T-cell (primary cell): ENCODE measurements around the gene KRTAP5-11. TPM values are rescaled to one million over a fixed set of nuclear protein-coding genes. Genes with fewer than 3 reads are reported as not detected.
A peak's percentile ranks its signal among the peaks of the same experiment; 100 is the strongest.
"Not testable (repeated sequence)": the region's sequence is repeated elsewhere in the genome, so short reads cannot be mapped to it uniquely, and the experiment has no call there.

ENCODE experiments used
- ATAC-seq, 4 experiments: fragments of 200-7000 bp in 3 of 4; fragments of 150-1000 bp in 1 of 4; cut with Tn5 transposase; replicated peaks in 1 of 4; 1 replicate in 3 of 4; 2 replicates in 1 of 4; pipeline ENCODE4 v1.10.0; 2021; ENCODE audit warnings: moderate library complexity in 3 of 4, mild to moderate bottlenecking in 2 of 4, moderate number of reproducible peaks in 1 of 4
- CTCF ChIA-PET, 2 donors: fragments of 300-600 bp; sonication (Branson Sonifier 250); formaldehyde crosslinking; loops; one replicate each; lab custom pipeline; 2022; ENCODE audit warnings: antibody characterized with exemption in 2 of 2; lab: Charles Lee
- POLR2A ChIA-PET, 2 donors: fragments of 300-600 bp; sonication (Branson Sonifier 250); formaldehyde crosslinking; loops; one replicate each; lab custom pipeline; 2022; ENCODE audit warnings: antibody characterized with exemption in 2 of 2; lab: Charles Lee
- DNase-seq, 35 experiments: peaks; one replicate each; pipeline versions ENCODE4 v3.0.0 to v3.0.0-alpha.2; 2013 to 2023
- H3K27ac ChIP-seq: one replicate; pipeline ENCODE4 v1.5.1; 2013; ENCODE audit warnings: low read length
- H3K27me3 ChIP-seq, 2 experiments: replicated peaks in 1 of 2; 1 replicate in 1 of 2; 2 replicates in 1 of 2; pipeline versions ENCODE4 v1.6.1 to v1.7.0; 2013; ENCODE audit warnings: low read length in 1 of 2, mixed read lengths in 1 of 2; ENCODE audit not compliant: control insufficient read depth in 2 of 2, insufficient read depth in 2 of 2; ENCODE audit errors: extremely low read depth in 1 of 2
- H3K36me3 ChIP-seq, 2 donors: 1 replicate in 1 of 2; 2 replicates in 1 of 2; pipeline versions ENCODE4 v1.6.1 to v1.7.0; 2013; ENCODE audit warnings: low read length in 1 of 2; ENCODE audit not compliant: control insufficient read depth in 2 of 2, insufficient read depth in 1 of 2; ENCODE audit errors: extremely low read depth in 1 of 2
- H3K4me1 ChIP-seq, 2 experiments: 1 replicate in 1 of 2; 2 replicates in 1 of 2; pipeline versions ENCODE4 v1.6.1 to v1.7.0; 2013; ENCODE audit warnings: low read length in 2 of 2, mixed read lengths in 1 of 2; ENCODE audit not compliant: insufficient read depth in 2 of 2, control insufficient read depth in 1 of 2; ENCODE audit errors: extremely low read depth in 1 of 2
- H3K4me3 ChIP-seq, 2 donors: 1 replicate in 1 of 2; 2 replicates in 1 of 2; pipeline versions ENCODE4 v1.5.1 to v1.7.0; 2013; ENCODE audit warnings: mild to moderate bottlenecking in 2 of 2, low read length in 1 of 2, moderate library complexity in 1 of 2; ENCODE audit not compliant: control insufficient read depth in 1 of 2; ENCODE audit errors: extremely low read depth in 1 of 2
- H3K9me3 ChIP-seq: 2 replicates; pipeline ENCODE4 v1.7.0; 2013
- H3K27ac Mint-ChIP-seq, 2 donors: one replicate each; pipeline ENCODE4 v1.8.0; 2020 to 2021; ENCODE audit warnings: mild to moderate bottlenecking in 2 of 2, mixed read lengths in 2 of 2
- H3K27me3 Mint-ChIP-seq, 2 donors: one replicate each; pipeline ENCODE4 v1.8.0; 2021 to 2022; ENCODE audit warnings: mixed read lengths in 2 of 2
- H3K36me3 Mint-ChIP-seq: one replicate; pipeline ENCODE4 v1.8.0; 2021; ENCODE audit warnings: mixed read lengths
- H3K4me1 Mint-ChIP-seq, 3 donors: one replicate each; pipeline ENCODE4 v1.8.0; 2020 to 2022; ENCODE audit warnings: mixed read lengths in 3 of 3, mild to moderate bottlenecking in 1 of 3
- H3K4me3 Mint-ChIP-seq, 3 donors: one replicate each; pipeline ENCODE4 v1.8.0; 2020 to 2022; ENCODE audit warnings: mild to moderate bottlenecking in 3 of 3, mixed read lengths in 3 of 3, moderate library complexity in 3 of 3
- H3K9me3 Mint-ChIP-seq, 3 donors: one replicate each; pipeline ENCODE4 v1.8.0; 2020 to 2022; ENCODE audit warnings: mixed read lengths in 3 of 3
- WGBS: methylation state at CpG from one replicate; pipeline ENCODE4 v1.1.5; 2013; ENCODE audit warnings: missing lambda C conversion rate; ENCODE audit not compliant: insufficient coverage; 5-methylcytosine and 5-hydroxymethylcytosine counted together
- total RNA-seq, 35 experiments: library from RNA in 6 of 35; stranded (reverse) in 6 of 35; fragments of 120-200 nt in 1 of 35; gene quantifications; one replicate each; pipeline versions ENCODE4 v1.2.1 to v1.2.4 and lab custom pipeline; 2013 to 2026

The KRTAP5-11 gene
- total RNA-seq, 5 donors from 2014 or later (not counting 1 experiment from before 2014, with no cell fraction given): not detected

DNA sequence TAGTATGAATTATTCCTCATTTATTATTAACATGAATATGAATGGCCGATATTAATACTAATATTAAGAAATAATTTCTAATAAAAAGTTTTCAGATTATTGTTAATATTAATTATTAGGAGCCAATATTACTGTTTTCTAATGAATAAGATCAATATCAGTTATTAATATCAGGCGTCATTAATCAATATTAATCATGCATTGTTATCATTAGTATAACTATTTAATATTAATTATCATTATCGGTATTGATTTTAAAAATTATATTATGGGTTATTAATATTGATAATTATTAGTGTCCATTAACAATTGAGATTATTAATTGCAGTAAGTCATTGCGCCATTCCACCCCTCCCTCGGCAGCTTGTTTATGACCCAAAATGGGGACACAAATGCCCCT lies 3.0 kb upstream of the KRTAP5-11 start:
- H3K36me3 Mint-ChIP-seq, H3K4me3 ChIP-seq, H3K9me3 Mint-ChIP-seq, CTCF ChIA-PET, H3K4me1 Mint-ChIP-seq, DNase-seq, H3K27ac Mint-ChIP-seq, H3K4me1 ChIP-seq, H3K36me3 ChIP-seq, H3K9me3 ChIP-seq, H3K27ac ChIP-seq, POLR2A ChIA-PET, ATAC-seq, H3K4me3 Mint-ChIP-seq: not testable (repeated sequence)
- WGBS: no CpG with 5 or more reads among the region's 5 CpGs
- H3K27me3 Mint-ChIP-seq: peaks cover 32 to 33% of the 10 kb centered on the region in 2 donors
- H3K27me3 ChIP-seq: peaks cover 0 to 16% of the 10 kb centered on the region in 2 experiments

DNA sequence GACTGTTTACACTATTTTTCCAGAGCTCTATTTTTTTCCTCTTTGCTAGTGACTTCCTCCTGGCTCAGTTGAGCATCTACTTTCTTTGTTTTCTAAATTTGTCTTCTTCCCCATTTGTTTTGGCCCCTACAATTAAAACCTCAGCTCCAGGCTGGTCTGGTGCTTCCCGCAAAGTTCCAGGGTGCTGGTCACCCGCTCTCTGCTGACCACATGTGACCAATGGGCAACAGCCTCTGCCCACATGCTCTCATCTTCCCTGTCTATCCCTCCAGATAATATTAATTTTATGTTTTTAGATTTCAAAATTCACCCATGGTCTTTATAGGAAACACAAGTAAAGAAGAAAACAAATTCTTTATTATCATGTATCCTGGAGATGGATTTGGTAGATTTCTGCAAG lies 294 bp upstream of the KRTAP5-11 start:
- H3K4me1 ChIP-seq, H3K27ac ChIP-seq, H3K36me3 Mint-ChIP-seq, H3K9me3 ChIP-seq, H3K4me3 Mint-ChIP-seq, H3K9me3 Mint-ChIP-seq, ATAC-seq, H3K36me3 ChIP-seq, H3K4me3 ChIP-seq, H3K4me1 Mint-ChIP-seq, CTCF ChIA-PET, POLR2A ChIA-PET, DNase-seq, H3K27ac Mint-ChIP-seq: not testable (repeated sequence)
- peaks cover 0 to 23% of the 10 kb centered on the region in 2 experiments for H3K27me3 ChIP-seq
- peaks cover 32 to 39% of the 10 kb centered on the region in 2 donors for H3K27me3 Mint-ChIP-seq
- 33% methylated on average over 1 of the region's 2 CpGs for WGBS

- Mint-ChIP-seq H3K36me3 (no peaks in the 10 kb centered on the region), H3K27ac (no peak overlapping the region), H3K9me3 (no peaks in the 10 kb centered on the region), H3K27me3 (peaks cover 32 to 36% of the 10 kb centered on the region in 2 donors), H3K4me3 (no peak overlapping the region), H3K4me1 (peaks cover 0 to 5% (median 3%) of the 10 kb centered on the region in 3 donors)
- H3K4me1 ChIP-seq: no peaks in the 10 kb centered on the region
- peaks cover 0 to 23% of the 10 kb centered on the region in 2 experiments for H3K27me3 ChIP-seq
- ATAC-seq (no peak), DNase-seq (no peak)
- 80% methylated on average over 2 of the region's 4 CpGs for whole genome bisulfite sequencing
- no peak overlapping the region for H3K4me3 ChIP-seq
- H3K9me3 ChIP-seq: no peaks in the 10 kb centered on the region
- CTCF ChIA-PET: no interaction called here
- no peaks in the 10 kb centered on the region for H3K36me3 ChIP-seq
- no peak overlapping the region for H3K27ac ChIP-seq
- POLR2A ChIA-PET: no interaction called here
Measured at GRCh38 chr11:71581826-71582225, 849 bp downstream of the KRTAP5-11 start.

DNA sequence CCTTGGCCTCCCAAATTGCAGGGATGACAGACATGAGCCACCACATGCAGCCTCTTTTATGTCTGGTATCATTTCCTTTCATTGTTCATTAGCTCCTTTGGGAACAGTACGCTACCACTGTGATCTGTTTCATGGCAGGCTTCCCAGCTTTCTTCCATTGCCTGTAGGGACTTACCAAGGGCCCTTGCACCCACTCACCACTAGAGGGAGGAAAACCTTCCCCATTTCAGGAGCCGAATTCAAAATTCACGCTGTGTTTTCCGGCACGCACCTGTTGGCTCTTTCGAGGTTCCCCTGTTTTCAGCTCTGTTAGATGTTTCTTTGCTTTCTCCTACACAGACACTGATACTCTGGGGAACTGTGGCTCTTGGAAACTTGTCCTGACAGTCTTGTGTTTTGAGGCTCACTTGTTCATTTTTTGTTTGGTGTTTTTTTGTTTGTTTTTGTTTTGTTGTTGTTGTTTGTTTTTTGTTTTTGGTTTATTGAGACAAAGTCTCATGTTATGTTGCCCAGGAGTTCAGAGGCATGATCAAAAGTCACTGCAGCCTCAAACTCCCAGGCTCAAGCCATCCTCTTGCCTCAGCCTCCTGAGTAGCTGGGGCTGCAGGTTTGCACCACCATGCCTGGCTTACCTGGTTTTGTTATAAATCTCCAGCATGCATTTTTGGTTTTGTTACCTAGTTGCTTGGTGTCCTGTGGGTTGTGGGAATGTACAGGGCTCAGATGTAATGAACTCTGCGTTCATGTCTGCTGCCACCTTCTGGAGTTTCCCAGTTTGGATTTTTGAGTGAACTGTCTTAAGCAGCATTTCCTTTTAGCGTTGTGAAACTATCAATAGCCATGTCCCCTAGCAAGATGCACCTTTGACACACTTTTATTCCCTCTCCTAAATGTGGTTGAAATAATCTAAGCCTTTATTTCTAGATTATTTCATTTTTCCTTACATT lies 2.3 kb downstream of the KRTAP5-11 start:
- H3K27me3 ChIP-seq: peaks cover 0 to 26% of the 10 kb centered on the region in 2 experiments
- no peak overlapping the region for H3K4me3 ChIP-seq
- CTCF ChIA-PET: no interaction called here
- 21% methylated on average over 4 of the region's 8 CpGs for WGBS
- peaks cover 0 to 5% (median 3%) of the 10 kb centered on the region in 3 donors for H3K4me1 Mint-ChIP-seq
- POLR2A ChIA-PET: no interaction called here
- no peaks in the 10 kb centered on the region for H3K36me3 Mint-ChIP-seq
- H3K4me3 Mint-ChIP-seq: no peak overlapping the region
- no peak overlapping the region for H3K27ac Mint-ChIP-seq
- peaks cover 25 to 36% of the 10 kb centered on the region in 2 donors for H3K27me3 Mint-ChIP-seq
- no peak overlapping the region for H3K27ac ChIP-seq
- DNase-seq: peak in 7 of 35 experiments; percentile 4 to 30 (median 14)
- no peaks in the 10 kb centered on the region for H3K36me3 ChIP-seq
- H3K9me3 ChIP-seq: no peaks in the 10 kb centered on the region
- H3K4me1 ChIP-seq: no peaks in the 10 kb centered on the region
- no peaks in the 10 kb centered on the region for H3K9me3 Mint-ChIP-seq
- ATAC-seq: peak in 1 of 4 experiments; percentile 42

DNA sequence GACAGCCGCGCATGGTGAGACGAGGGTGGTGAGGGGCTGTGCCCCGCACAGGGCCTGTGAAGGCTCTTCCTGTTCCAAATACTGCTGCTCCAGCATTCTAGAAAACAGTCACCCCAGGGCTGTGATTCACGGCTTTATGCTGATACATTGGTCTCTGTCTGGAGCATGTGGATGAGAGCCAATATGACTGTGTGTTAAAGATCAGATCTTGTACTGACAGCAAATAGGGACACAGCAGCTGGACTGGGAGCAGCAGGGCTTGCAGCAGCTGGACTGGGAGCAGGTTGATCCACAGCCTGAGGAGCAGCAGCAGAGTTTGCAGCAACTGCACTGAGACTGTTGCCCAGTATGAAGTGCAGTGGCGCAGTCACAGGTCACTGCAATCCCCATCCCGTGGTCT lies 3.2 kb downstream of the KRTAP5-11 start:
- CTCF ChIA-PET, H3K36me3 Mint-ChIP-seq: not testable (repeated sequence)
- H3K27me3 Mint-ChIP-seq: peaks cover 19 to 31% of the 10 kb centered on the region in 2 donors

DNA sequence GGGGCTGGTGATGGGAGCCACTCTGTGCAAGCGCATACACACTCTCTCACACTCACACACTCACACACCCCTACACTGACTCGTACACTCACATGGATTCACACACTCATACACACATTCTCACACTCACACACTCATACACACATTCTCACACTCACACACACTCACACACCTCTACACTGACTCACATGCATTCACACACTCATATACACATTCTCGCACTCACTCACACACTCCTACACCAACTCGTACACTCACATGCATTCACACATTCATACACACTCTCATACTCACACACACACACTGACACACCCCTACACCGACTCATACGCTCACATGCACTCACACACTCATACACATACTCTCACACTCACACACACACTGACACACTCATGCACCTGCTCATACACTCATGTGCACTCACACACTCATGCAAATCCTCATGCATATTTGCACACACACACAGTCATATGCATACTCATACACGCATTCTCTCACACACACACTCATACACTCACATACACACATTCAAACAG lies 5.1 kb downstream of the KRTAP5-11 start:
- DNase-seq (no peak), ATAC-seq (no peak)
- H3K27me3 ChIP-seq: peaks cover 0 to 28% of the 10 kb centered on the region in 2 experiments
- H3K27ac ChIP-seq: no peak overlapping the region
- H3K27me3 Mint-ChIP-seq: peaks cover 14 to 23% of the 10 kb centered on the region in 2 donors
- CTCF ChIA-PET: no interaction called here
- WGBS: 83% methylated on average over 7 of the region's 7 CpGs
- H3K27ac Mint-ChIP-seq: no peak overlapping the region
- peaks cover 0 to 5% (median 3%) of the 10 kb centered on the region in 3 donors for H3K4me1 Mint-ChIP-seq
- POLR2A ChIA-PET: no interaction called here
- H3K9me3 Mint-ChIP-seq: no peaks in the 10 kb centered on the region
- no peaks in the 10 kb centered on the region for H3K36me3 Mint-ChIP-seq
- H3K36me3 ChIP-seq: no peaks in the 10 kb centered on the region
- H3K4me3 Mint-ChIP-seq: no peak overlapping the region
- no peak overlapping the region for H3K4me3 ChIP-seq
- H3K4me1 ChIP-seq: no peaks in the 10 kb centered on the region
- H3K9me3 ChIP-seq: no peaks in the 10 kb centered on the region

More for the DNA sequence above, 3.2 kb downstream of the KRTAP5-11 start:
- H3K27ac ChIP-seq, H3K9me3 ChIP-seq, DNase-seq, ATAC-seq, H3K4me1 Mint-ChIP-seq, H3K27ac Mint-ChIP-seq, POLR2A ChIA-PET, H3K4me3 Mint-ChIP-seq, H3K36me3 ChIP-seq, H3K9me3 Mint-ChIP-seq, H3K4me3 ChIP-seq, H3K4me1 ChIP-seq: not testable (repeated sequence)
- 69% methylated on average over 4 of the region's 7 CpGs for whole genome bisulfite sequencing
- H3K27me3 ChIP-seq: peaks cover 0 to 31% of the 10 kb centered on the region in 2 experiments
